AG04450 (cell line): ENCODE data around the gene DYSF. TPM values are rescaled to one million over a fixed set of nuclear protein-coding genes. Genes with fewer than 3 reads are reported as not detected.

ENCODE experiments used
- CTCF ChIA-PET: fragments of 300-600, 350-600 bp; formaldehyde crosslinking; extraction: SDS; loops from one replicate; lab custom pipeline; 2022; ENCODE audit warnings: antibody characterized with exemption, inconsistent platforms; lab: Charles Lee
- POLR2A ChIA-PET: fragments of 350-600 bp; formaldehyde crosslinking; extraction: SDS; loops from one replicate; lab custom pipeline; 2021; ENCODE audit warnings: antibody characterized with exemption, inconsistent platforms; lab: Yijun Ruan, JAX
- DNase-seq: peaks from one replicate; pipeline ENCODE4 v3.0.0-alpha.2; 2011; ENCODE audit warnings: low read depth, low spot score
- H3K27ac ChIP-seq: one replicate; pipeline ENCODE4 v1.5.1; 2012; ENCODE audit warnings: low read depth, low read length, control low read depth
- H3K27me3 ChIP-seq: one replicate; pipeline ENCODE4 v1.6.0; 2012; ENCODE audit warnings: low read length; ENCODE audit not compliant: control insufficient read depth, insufficient read depth
- H3K4me3 ChIP-seq: 2 replicates; pipeline ENCODE4 v1.5.1; 2011; ENCODE audit warnings: mild to moderate bottlenecking, low read depth, low read length, control low read depth
- H3K9me3 ChIP-seq: 2 replicates; pipeline ENCODE4 v1.5.1; 2012; ENCODE audit warnings: low read length; ENCODE audit not compliant: control insufficient read depth, insufficient read depth
- CTCF ChIP-seq: IDR thresholded peaks from 2 replicates; pipeline ENCODE4 v1.5.1; 2011; ENCODE audit warnings: low read depth, low read length, control low read depth, inconsistent platforms
- polyA plus RNA-seq: library from polyadenylated mRNA; depleted of rRNA; stranded (reverse); fragments of >200 nt; gene quantifications from 2 replicates; pipeline ENCODE4 v1.2.3, GENCODE V29; 2011

Gene DYSF
- polyA plus RNA-seq, 1 experiment = 0.07 TPM

DNA sequence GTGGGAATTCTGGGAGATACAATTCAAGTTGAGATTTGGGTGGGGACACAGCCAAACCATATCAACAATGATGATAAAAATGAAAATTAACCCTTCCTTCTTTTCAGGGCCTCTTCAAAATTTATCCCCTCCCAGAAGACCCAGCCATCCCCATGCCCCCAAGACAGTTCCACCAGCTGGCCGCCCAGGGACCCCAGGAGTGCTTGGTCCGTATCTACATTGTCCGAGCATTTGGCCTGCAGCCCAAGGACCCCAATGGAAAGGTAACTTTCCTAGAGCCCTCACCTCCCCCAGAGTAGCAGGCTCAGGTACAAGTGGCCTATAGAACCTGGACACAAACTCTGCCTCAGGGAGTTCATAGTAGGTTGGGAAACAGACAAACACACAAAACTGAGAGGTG lies 205.4 kb downstream of the DYSF start:
- Histone ChIP-seq H3K4me3 (no peak overlapping the region), H3K27me3 (no peaks in the 10 kb centered on the region), H3K27ac (no peak overlapping the region), H3K9me3 (peaks cover 3% of the 10 kb centered on the region; the same call in 1 of the 2 replicates)
- DNase-seq = no peak
- no peak for TF ChIP-seq CTCF
- CTCF ChIA-PET = no interaction called here
- POLR2A ChIA-PET = no interaction called here

- CTCF ChIA-PET = no interaction called here
- no peak for DNase-seq
- Histone ChIP-seq H3K9me3 (peaks cover 3% of the 10 kb centered on the region; the same call in 1 of the 2 replicates), H3K4me3 (no peak overlapping the region), H3K27ac (no peak overlapping the region), H3K27me3 (no peaks in the 10 kb centered on the region)
- TF ChIP-seq CTCF = no peak
- POLR2A ChIA-PET = no interaction called here
Observed at GRCh38 chr2:71659868-71660518, 206.6 kb downstream of the DYSF start.

GRCh38 chr2:71661782-71662181 lies 208.4 kb downstream of the DYSF start:
- peaks cover 3% of the 10 kb centered on the region; the same call in 1 of the 2 replicates for H3K9me3 ChIP-seq
- H3K27me3 ChIP-seq = no peaks in the 10 kb centered on the region
- ChIA-PET CTCF (no interaction called here), POLR2A (no interaction called here)
- DNase-seq = no peak
- no peak overlapping the region for H3K4me3 ChIP-seq
- TF ChIP-seq CTCF = no peak
- H3K27ac ChIP-seq = no peak overlapping the region

GRCh38 chr2:71662665-71663394 lies 209.5 kb downstream of the DYSF start:
- no peak overlapping the region for H3K27ac ChIP-seq
- no peak for DNase-seq
- ChIA-PET POLR2A (no interaction called here), CTCF (interaction anchor here (1.1 kb wide), 2 partner anchors 53 to 487 kb away, joined by 4 to 5 read pairs; no protein-coding TSS in a partner anchor)
- H3K27me3 ChIP-seq = no peaks in the 10 kb centered on the region
- H3K4me3 ChIP-seq = no peak overlapping the region
- no peak for TF ChIP-seq CTCF
- peaks cover 3% of the 10 kb centered on the region; the same call in 1 of the 2 replicates for H3K9me3 ChIP-seq

DNA sequence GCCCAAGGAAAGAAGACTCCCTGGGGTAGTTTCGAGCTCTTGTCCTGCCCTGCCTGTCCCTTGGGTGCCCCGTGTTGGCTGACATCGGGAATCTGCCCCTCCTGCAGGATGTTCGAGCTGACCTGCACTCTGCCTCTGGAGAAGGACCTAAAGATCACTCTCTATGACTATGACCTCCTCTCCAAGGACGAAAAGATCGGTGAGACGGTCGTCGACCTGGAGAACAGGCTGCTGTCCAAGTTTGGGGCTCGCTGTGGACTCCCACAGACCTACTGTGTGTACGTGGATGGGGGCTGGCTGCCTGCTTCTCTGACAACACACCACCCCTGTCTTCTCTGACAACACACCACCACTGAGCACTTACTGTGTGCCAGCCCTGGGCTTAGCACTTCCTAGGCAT lies 210.8 kb downstream of the DYSF start:
- ChIA-PET POLR2A (no interaction called here), CTCF (interaction anchor here (1.1 kb wide), 2 partner anchors 54 to 486 kb away, joined by 4 to 5 read pairs; no protein-coding TSS in a partner anchor)
- H3K4me3 ChIP-seq = no peak overlapping the region
- no peak for DNase-seq
- no peak for TF ChIP-seq CTCF
- no peaks in the 10 kb centered on the region for H3K9me3 ChIP-seq
- no peak overlapping the region for H3K27ac ChIP-seq
- H3K27me3 ChIP-seq = peaks cover 4% of the 10 kb centered on the region
